ENCODE results near the gene CYP2B6. TPM values are rescaled to one million over a fixed set of nuclear protein-coding genes. Genes with fewer than 3 reads are reported as not detected.
"Not testable (repeated sequence)": the region's sequence is repeated elsewhere in the genome, so short reads cannot be mapped to it uniquely, and the experiment has no call there.

Gene CYP2B6
- total RNA-seq, 1 donor from 2014 or later, result not detected

DNA sequence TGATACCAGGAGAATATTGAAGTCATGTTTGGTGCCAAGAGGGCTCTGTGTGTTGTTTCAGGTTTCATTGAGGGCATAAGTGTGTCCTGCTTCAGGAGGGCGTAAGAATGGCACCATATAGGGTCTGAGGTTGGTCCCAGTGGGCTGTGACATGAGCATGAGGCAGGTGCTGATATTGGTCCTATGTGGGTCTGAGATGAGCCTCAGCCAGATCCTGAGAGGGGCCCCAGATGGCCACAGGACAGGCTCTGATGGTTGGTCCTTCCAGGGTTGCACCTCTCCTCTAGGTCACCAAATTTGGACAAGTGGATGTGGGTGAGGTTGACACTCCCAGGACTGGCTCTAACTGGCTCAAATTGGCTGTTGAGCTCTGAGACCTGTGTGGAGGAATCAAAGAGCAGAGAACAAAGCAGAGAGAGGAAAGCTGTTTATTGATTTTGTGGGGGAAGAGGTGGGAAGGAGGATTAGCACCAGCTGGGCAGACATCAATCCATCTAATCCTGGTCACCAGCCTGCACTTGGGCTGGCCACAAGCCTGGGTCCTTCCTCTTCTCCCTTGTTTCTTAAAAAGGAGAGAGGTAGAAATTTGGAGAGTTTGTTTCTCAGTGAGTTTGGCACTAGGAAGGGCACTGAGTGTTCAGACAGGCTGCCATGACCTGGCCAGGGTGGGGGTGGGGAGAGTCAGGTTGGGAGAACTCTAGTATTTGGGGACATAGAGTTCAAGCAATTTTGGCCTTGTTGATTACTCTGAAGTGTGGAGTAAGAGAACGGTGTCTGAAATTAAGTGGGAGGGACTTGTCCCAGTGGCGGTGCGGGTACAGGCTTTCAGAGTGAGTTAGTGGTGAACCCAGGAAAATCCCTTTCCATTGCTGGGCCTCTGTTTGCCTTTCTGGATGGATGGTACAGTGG lies 38.7 kb downstream of the CYP2B6 start:
- H3K27me3 Mint-ChIP-seq (ENCODE audit: low read depth), result peaks cover 34% of the 10 kb centered on the region
- H3K27ac Mint-ChIP-seq (ENCODE audit: unreplicated experiment), result no peak overlapping the region
- no peak overlapping the region for H3K4me3 Mint-ChIP-seq (ENCODE audit: unreplicated experiment)
- H3K4me1 Mint-ChIP-seq (ENCODE audit: low read depth), result no peaks in the 10 kb centered on the region
- H3K9me3 Mint-ChIP-seq (ENCODE audit: low read depth), result no peaks in the 10 kb centered on the region
- no peak for TF ChIP-seq CTCF (IDR thresholded peaks at IDR 0.05)
- no peaks in the 10 kb centered on the region for H3K36me3 Mint-ChIP-seq (ENCODE audit: low read depth)
- no peak for DNase-seq (ENCODE audit: low spot score)

- Mint-ChIP-seq H3K9me3 (ENCODE audit: low read depth) (no peaks in the 10 kb centered on the region), H3K27ac (ENCODE audit: unreplicated experiment) (no peak overlapping the region), H3K4me3 (ENCODE audit: unreplicated experiment) (no peak overlapping the region), H3K4me1 (ENCODE audit: low read depth) (no peaks in the 10 kb centered on the region), H3K27me3 (ENCODE audit: low read depth) (peaks cover 43% of the 10 kb centered on the region), H3K36me3 (ENCODE audit: low read depth) (no peaks in the 10 kb centered on the region)
- DNase-seq (ENCODE audit: low spot score), result no peak
- no peak for TF ChIP-seq CTCF (IDR thresholded peaks at IDR 0.05)
Observed at GRCh38 chr19:41030651-41031050, 39.6 kb downstream of the CYP2B6 start.

DNA sequence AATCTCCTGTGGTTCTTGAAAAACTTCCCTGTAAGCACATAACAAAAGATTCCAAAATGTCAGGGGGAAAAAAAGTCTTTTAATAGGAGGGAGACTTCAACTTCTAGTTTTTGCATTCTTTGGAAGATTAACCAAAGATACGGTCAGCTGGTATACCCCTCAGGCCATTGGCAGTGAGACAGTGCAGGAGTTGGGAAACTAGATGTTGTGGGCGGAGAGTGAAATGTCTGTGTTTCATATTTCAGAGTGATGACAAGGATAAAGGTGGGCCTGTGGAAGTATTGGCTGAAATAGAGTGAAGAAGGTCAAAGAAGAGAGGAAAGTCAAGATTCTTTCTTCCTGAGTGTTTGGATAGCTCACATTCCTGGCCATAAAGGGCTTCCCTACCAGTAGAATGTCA lies 40.8 kb downstream of the CYP2B6 start:
- Mint-ChIP-seq H3K36me3 (ENCODE audit: low read depth) (no peaks in the 10 kb centered on the region), H3K4me3 (ENCODE audit: unreplicated experiment) (no peak overlapping the region), H3K27ac (ENCODE audit: unreplicated experiment) (no peak overlapping the region), H3K4me1 (ENCODE audit: low read depth) (no peaks in the 10 kb centered on the region), H3K9me3 (ENCODE audit: low read depth) (no peaks in the 10 kb centered on the region), H3K27me3 (ENCODE audit: low read depth) (peaks cover 39% of the 10 kb centered on the region)
- no peak for DNase-seq (ENCODE audit: low spot score)
- no peak for TF ChIP-seq CTCF (IDR thresholded peaks at IDR 0.05)

DNA sequence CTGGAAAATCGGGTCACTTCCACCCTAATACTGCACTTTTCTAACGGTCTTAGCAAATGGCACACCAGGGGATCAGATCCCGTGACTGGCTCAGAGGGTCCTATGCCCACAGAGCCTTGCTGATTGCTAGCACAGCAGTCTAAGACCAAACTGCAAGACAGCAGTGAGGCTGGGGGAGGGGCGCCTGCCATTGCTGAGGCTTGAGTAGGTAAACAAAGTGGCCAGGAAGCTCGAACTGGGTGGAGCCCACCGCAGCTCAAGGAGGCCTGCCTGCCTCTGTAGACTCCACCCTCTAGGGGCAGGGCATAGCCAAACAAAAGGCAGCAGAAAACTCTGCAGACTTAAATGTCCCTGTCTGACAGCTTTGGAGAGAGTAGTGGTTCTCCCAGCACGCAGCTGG lies 42.2 kb downstream of the CYP2B6 start:
- H3K9me3 Mint-ChIP-seq (ENCODE audit: low read depth); H3K4me3 Mint-ChIP-seq (ENCODE audit: unreplicated experiment); H3K4me1 Mint-ChIP-seq (ENCODE audit: low read depth); H3K36me3 Mint-ChIP-seq (ENCODE audit: low read depth); H3K27ac Mint-ChIP-seq (ENCODE audit: unreplicated experiment); DNase-seq (ENCODE audit: low spot score): not testable (repeated sequence)
- H3K27me3 Mint-ChIP-seq (ENCODE audit: low read depth), result peaks cover 37% of the 10 kb centered on the region

- no peaks in the 10 kb centered on the region for H3K36me3 Mint-ChIP-seq (ENCODE audit: low read depth)
- H3K27ac Mint-ChIP-seq (ENCODE audit: unreplicated experiment), result no peak overlapping the region
- H3K4me3 Mint-ChIP-seq (ENCODE audit: unreplicated experiment), result no peak overlapping the region
Observed at GRCh38 chr19:41039806-41040205, 48.7 kb downstream of the CYP2B6 start.

GRCh38 chr19:41045095-41045494 lies 54.0 kb downstream of the CYP2B6 start:
- H3K27me3 Mint-ChIP-seq (ENCODE audit: low read depth), result peaks cover 13% of the 10 kb centered on the region
- H3K9me3 Mint-ChIP-seq (ENCODE audit: low read depth); H3K4me1 Mint-ChIP-seq (ENCODE audit: low read depth); H3K27ac Mint-ChIP-seq (ENCODE audit: unreplicated experiment); H3K4me3 Mint-ChIP-seq (ENCODE audit: unreplicated experiment); H3K36me3 Mint-ChIP-seq (ENCODE audit: low read depth); DNase-seq (ENCODE audit: low spot score): not testable (repeated sequence)

More at GRCh38 chr19:41039806-41040205, 48.7 kb downstream of the CYP2B6 start:
- DNase-seq (ENCODE audit: low spot score), result no peak
- peaks cover 7% of the 10 kb centered on the region for H3K9me3 Mint-ChIP-seq (ENCODE audit: low read depth)
- TF ChIP-seq CTCF (IDR thresholded peaks at IDR 0.05), result no peak
- H3K27me3 Mint-ChIP-seq (ENCODE audit: low read depth), result peaks cover 19% of the 10 kb centered on the region
- H3K4me1 Mint-ChIP-seq (ENCODE audit: low read depth), result no peaks in the 10 kb centered on the region
